ENCODE measurements around the gene TMEM247. TPM values are rescaled to one million over a fixed set of nuclear protein-coding genes. Genes with fewer than 3 reads are reported as not detected.
"Not testable (repeated sequence)": the region's sequence is repeated elsewhere in the genome, so short reads cannot be mapped to it uniquely, and the experiment has no call there.

The TMEM247 gene
- total and polyA plus RNA-seq, 2 of the 8 experiments (the other 6 are each of a cell fraction or from before 2014, with no cell fraction given) = not detected

- H3K9me3 ChIP-seq (ENCODE audit: insufficient read depth in 2 of 2, low read depth in 1 of 2, low read length in 1 of 2); H2BK20ac ChIP-seq (ENCODE audit: low read length); H3K79me1 ChIP-seq (ENCODE audit: low read depth, low read length); H3K27ac ChIP-seq (ENCODE audit: low read depth, low read length); H2BK5ac ChIP-seq (ENCODE audit: low read depth, low read length); H3K27me3 ChIP-seq (replicated peaks in 1 of 4; ENCODE audit: control insufficient read depth in 3 of 4, extremely low read depth in 1 of 4, insufficient read depth in 3 of 4, low read length in 3 of 4); H2BK120ac ChIP-seq (replicated peaks; ENCODE audit: low read depth, low read length); H3K79me2 ChIP-seq (ENCODE audit: control insufficient read depth in 1 of 2, insufficient read depth in 2 of 2, low read length in 2 of 2); H2AFZ ChIP-seq (ENCODE audit: low read length); H2BK15ac ChIP-seq (ENCODE audit: low read length); H3K4me3 ChIP-seq (ENCODE audit: extremely low read depth in 1 of 4, insufficient read depth in 2 of 4, low read depth in 3 of 4, low read length in 4 of 4); H3K18ac ChIP-seq (ENCODE audit: extremely low read depth, low read length); FAIRE-seq; H3K14ac ChIP-seq (ENCODE audit: insufficient read length); H3K9ac ChIP-seq (replicated peaks in 1 of 4; ENCODE audit: extremely low read depth in 1 of 4, low read depth in 3 of 4, low read length in 3 of 4); H3K4ac ChIP-seq (replicated peaks; ENCODE audit: insufficient read length, low read depth, low read length); H3K23ac ChIP-seq (ENCODE audit: insufficient read length); DNase-seq (ENCODE audit: low read depth in 1 of 2, low spot score in 2 of 2); POLR2A ChIA-PET (ENCODE audit: partially characterized antibody); H2BK12ac ChIP-seq (ENCODE audit: low read depth, low read length); H4K5ac ChIP-seq (ENCODE audit: insufficient read length, low read depth, low read length); H3K36me3 ChIP-seq (ENCODE audit: control insufficient read depth in 2 of 4, insufficient read depth in 4 of 4, low read length in 3 of 4); H3K23me2 ChIP-seq (ENCODE audit: low read depth, low read length); H4K20me1 ChIP-seq (replicated peaks in 1 of 2; ENCODE audit: control insufficient read depth in 1 of 2, insufficient read depth in 2 of 2, low read length in 2 of 2); H3K4me1 ChIP-seq (replicated peaks in 1 of 4; ENCODE audit: control insufficient read depth in 3 of 4, insufficient read depth in 4 of 4, low read length in 3 of 4); H2AK5ac ChIP-seq (ENCODE audit: low read depth, low read length); H3K56ac ChIP-seq (replicated peaks; ENCODE audit: insufficient read length, low read depth, low read length); H4K8ac ChIP-seq (ENCODE audit: extremely low read depth, insufficient read depth, low read length); H3K4me2 ChIP-seq (ENCODE audit: insufficient read depth in 1 of 2, low read depth in 2 of 2, low read length in 2 of 2); H4K91ac ChIP-seq (replicated peaks; ENCODE audit: insufficient read length, low read length): not testable (repeated sequence)
- CTCF ChIA-PET (ENCODE audit: partially characterized antibody) = interaction anchor here (1.3 to 2.5 kb wide), 2 partner anchors 11 to 18 kb away, joined by 3 to 7 read pairs; no protein-coding TSS in a partner anchor
- 91% methylated on average over 3 of the region's 5 CpGs; no CpG with 5 or more reads in 1 of the 2 experiments for whole genome bisulfite sequencing, 2 experiments (ENCODE audit: extremely low coverage in 1 of 2, insufficient coverage in 1 of 2, insufficient read length in 1 of 2, insufficient replicate concordance in 2 of 2, low coverage in 1 of 2, low lambda C conversion rate in 2 of 2, missing lambda C conversion rate in 1 of 2)
These were observed 7.2 kb upstream of the TMEM247 start for GRCh38 chr2:46472165-46472564.

GRCh38 chr2:46477462-46477861 is 1.9 kb upstream of the TMEM247 start:
- not testable (repeated sequence) for H4K20me1 ChIP-seq (replicated peaks in 1 of 2; ENCODE audit: control insufficient read depth in 1 of 2, insufficient read depth in 2 of 2, low read length in 2 of 2); H3K36me3 ChIP-seq (ENCODE audit: control insufficient read depth in 2 of 4, insufficient read depth in 4 of 4, low read length in 3 of 4); H2BK5ac ChIP-seq (ENCODE audit: low read depth, low read length); H3K9ac ChIP-seq (replicated peaks in 1 of 4; ENCODE audit: extremely low read depth in 1 of 4, low read depth in 3 of 4, low read length in 3 of 4); H3K4me2 ChIP-seq (ENCODE audit: insufficient read depth in 1 of 2, low read depth in 2 of 2, low read length in 2 of 2); H3K79me1 ChIP-seq (ENCODE audit: low read depth, low read length); H2AK5ac ChIP-seq (ENCODE audit: low read depth, low read length); H2AFZ ChIP-seq (ENCODE audit: low read length); H2BK20ac ChIP-seq (ENCODE audit: low read length); H2BK12ac ChIP-seq (ENCODE audit: low read depth, low read length); H3K4me3 ChIP-seq (ENCODE audit: extremely low read depth in 1 of 4, insufficient read depth in 2 of 4, low read depth in 3 of 4, low read length in 4 of 4); H3K27ac ChIP-seq (ENCODE audit: low read depth, low read length); H3K56ac ChIP-seq (replicated peaks; ENCODE audit: insufficient read length, low read depth, low read length); FAIRE-seq; H4K5ac ChIP-seq (ENCODE audit: insufficient read length, low read depth, low read length); H3K23me2 ChIP-seq (ENCODE audit: low read depth, low read length); H3K23ac ChIP-seq (ENCODE audit: insufficient read length); H4K91ac ChIP-seq (replicated peaks; ENCODE audit: insufficient read length, low read length); H3K4me1 ChIP-seq (replicated peaks in 1 of 4; ENCODE audit: control insufficient read depth in 3 of 4, insufficient read depth in 4 of 4, low read length in 3 of 4); H3K4ac ChIP-seq (replicated peaks; ENCODE audit: insufficient read length, low read depth, low read length); H3K27me3 ChIP-seq (replicated peaks in 1 of 4; ENCODE audit: control insufficient read depth in 3 of 4, extremely low read depth in 1 of 4, insufficient read depth in 3 of 4, low read length in 3 of 4); H3K79me2 ChIP-seq (ENCODE audit: control insufficient read depth in 1 of 2, insufficient read depth in 2 of 2, low read length in 2 of 2); H3K18ac ChIP-seq (ENCODE audit: extremely low read depth, low read length); H2BK15ac ChIP-seq (ENCODE audit: low read length); H2BK120ac ChIP-seq (replicated peaks; ENCODE audit: low read depth, low read length); H4K8ac ChIP-seq (ENCODE audit: extremely low read depth, insufficient read depth, low read length); H3K14ac ChIP-seq (ENCODE audit: insufficient read length)
- DNase-seq (ENCODE audit: low read depth in 1 of 2, low spot score in 2 of 2) = peak in 1 of 2 experiments; percentile 56
- WGBS, 2 experiments (ENCODE audit: extremely low coverage in 1 of 2, insufficient coverage in 1 of 2, insufficient read length in 1 of 2, insufficient replicate concordance in 2 of 2, low coverage in 1 of 2, low lambda C conversion rate in 2 of 2, missing lambda C conversion rate in 1 of 2) = 86% methylated on average over 8 of the region's 8 CpGs; no CpG with 5 or more reads in 1 of the 2 experiments
- H3K9me3 ChIP-seq (ENCODE audit: insufficient read depth in 2 of 2, low read depth in 1 of 2, low read length in 1 of 2) = peaks cover 10 to 11% of the 10 kb centered on the region in 2 experiments
- ChIA-PET CTCF (ENCODE audit: partially characterized antibody) (interaction anchor here (0.6 kb wide), 1 partner anchor 1144 kb away, joined by 5 read pairs; no protein-coding TSS in a partner anchor), POLR2A (ENCODE audit: partially characterized antibody) (interaction anchor here (0.7 to 1.2 kb wide), 3 partner anchors 10 to 684 kb away, joined by 3 to 5 read pairs (median 4); no protein-coding TSS in a partner anchor)

All from H1 (cell line).